Measurements from ENCODE around the gene ZFAND3.

GRCh38 chr6:37959061-37959460, 139.5 kb downstream of the ZFAND3 start:
- no peak for TF ChIP-seq POLR2A (IDR thresholded peaks at IDR 0.05)
- TF ChIP-seq CTCF (IDR thresholded peaks at IDR 0.05): no peak

All from adrenal gland (tissue), 5 donors.